GM12864 (cell line): ENCODE data around the gene LINC00632.

ENCODE experiments used
- DNase-seq: peaks from one replicate; pipeline ENCODE4 v3.0.0-alpha.2; 2011; ENCODE audit warnings: low read depth
- H3K4me3 ChIP-seq: 2 replicates; pipeline ENCODE4 v1.5.1; 2011; ENCODE audit warnings: mild to moderate bottlenecking, low read depth, low read length, control low read depth
- TF ChIP-seq, protein P1 (sequence below): IDR thresholded peaks from 2 replicates; pipeline ENCODE4 v1.5.1; 2011; ENCODE audit warnings: low read depth, mild to moderate bottlenecking, moderate library complexity, low read length, control low read depth, inconsistent platforms; ENCODE audit errors: missing control alignments

The LINC00632 gene

DNA sequence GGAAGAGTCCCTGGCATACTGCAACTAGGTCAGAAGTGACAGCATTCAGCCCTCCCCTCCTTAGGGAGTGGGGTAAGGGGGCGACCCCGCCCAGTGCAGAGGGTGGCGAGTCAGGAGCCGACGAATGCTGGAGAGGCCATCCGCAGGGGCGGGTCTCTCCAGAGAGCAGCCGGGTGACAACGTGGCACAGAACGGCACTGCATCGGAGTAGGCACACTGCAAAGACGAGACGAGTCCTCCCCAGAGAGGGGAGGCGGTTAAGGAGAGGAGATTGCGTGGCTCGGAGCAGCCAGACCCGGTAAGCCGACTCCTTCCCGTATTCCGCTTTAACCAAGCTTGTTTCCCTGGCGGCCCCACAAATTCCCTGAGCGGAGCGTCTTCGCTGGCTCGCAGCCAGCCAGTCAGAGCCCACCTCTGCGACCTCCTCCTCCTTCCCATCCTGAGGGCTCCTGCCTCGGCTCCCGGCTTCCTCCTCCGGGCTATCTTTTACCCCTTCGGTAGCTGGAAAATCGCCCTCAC is 54.9 kb downstream of the LINC00632 start:
- no peak for DNase-seq

DNA sequence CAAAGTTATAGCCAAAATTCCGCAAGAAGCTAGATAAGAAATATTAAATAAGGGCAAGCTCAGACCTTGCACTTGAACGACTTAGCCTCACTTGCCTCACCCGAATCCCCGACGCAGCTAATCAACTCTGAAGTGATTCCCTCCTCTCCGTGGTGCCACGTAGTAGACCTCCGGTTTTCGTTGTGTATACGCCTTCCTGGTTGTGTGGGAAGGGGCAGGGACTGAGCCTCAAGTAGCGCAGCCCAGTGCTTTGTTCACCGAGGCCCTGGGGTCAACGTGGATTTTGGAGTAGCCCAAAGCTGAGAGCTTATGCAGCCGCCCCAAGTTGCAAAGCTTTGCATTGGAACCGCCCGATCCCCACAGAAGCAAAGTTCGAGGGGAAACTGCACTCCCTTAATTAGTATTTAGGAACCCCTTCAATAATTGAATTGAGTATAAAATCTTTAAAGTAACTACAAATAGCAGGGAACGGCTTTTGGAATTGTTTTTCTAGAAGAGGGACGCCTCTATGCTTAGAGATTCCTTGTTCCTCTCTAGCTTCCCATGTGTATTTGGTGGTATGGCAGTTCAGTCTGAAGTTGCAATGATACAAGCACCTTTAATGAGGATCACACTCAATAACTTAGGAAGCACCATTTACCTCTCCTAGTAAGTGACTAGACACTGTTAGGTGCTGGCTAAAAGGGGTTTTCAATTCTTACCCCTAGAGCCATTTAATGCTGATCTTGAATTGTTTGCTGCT is 55.7 kb downstream of the LINC00632 start:
- no peak for DNase-seq
- H3K4me3 ChIP-seq = no peak overlapping the region
- TF ChIP-seq, protein P1, sequence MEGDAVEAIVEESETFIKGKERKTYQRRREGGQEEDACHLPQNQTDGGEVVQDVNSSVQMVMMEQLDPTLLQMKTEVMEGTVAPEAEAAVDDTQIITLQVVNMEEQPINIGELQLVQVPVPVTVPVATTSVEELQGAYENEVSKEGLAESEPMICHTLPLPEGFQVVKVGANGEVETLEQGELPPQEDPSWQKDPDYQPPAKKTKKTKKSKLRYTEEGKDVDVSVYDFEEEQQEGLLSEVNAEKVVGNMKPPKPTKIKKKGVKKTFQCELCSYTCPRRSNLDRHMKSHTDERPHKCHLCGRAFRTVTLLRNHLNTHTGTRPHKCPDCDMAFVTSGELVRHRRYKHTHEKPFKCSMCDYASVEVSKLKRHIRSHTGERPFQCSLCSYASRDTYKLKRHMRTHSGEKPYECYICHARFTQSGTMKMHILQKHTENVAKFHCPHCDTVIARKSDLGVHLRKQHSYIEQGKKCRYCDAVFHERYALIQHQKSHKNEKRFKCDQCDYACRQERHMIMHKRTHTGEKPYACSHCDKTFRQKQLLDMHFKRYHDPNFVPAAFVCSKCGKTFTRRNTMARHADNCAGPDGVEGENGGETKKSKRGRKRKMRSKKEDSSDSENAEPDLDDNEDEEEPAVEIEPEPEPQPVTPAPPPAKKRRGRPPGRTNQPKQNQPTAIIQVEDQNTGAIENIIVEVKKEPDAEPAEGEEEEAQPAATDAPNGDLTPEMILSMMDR = no peak

More for the DNA sequence above, 54.9 kb downstream of the LINC00632 start:
- no peak overlapping the region for H3K4me3 ChIP-seq
- TF ChIP-seq, protein P1 = no peak

DNA sequence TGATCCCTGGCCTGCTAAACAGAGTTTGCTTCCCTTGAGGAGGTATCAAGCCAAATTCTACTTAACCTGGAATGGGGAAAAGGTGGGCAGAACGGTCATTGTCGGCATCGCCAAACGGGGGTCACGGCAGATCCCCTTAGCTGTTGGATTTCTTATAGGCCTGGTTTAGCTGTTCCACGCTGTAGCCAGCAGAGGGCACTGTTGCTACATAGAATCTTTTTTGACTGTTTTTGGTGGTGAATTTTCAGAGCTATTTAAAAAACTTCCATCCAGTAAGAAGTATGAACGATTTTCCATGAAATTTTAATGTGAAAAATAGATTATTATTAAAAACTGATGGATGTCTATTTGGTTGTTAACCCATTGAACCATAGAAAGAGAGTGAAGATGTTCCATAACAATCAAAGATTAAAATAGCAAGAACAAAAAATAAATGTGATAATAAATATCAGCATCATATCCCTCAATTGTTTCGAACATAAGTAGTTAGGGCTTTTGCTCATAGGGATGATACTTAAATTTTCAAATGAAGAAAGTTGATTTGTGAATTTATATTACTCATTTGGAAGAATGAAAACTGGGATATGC is 56.6 kb downstream of the LINC00632 start:
- H3K4me3 ChIP-seq = no peak overlapping the region
- no peak for DNase-seq
- TF ChIP-seq, protein P1 = peak; percentile 64

DNA sequence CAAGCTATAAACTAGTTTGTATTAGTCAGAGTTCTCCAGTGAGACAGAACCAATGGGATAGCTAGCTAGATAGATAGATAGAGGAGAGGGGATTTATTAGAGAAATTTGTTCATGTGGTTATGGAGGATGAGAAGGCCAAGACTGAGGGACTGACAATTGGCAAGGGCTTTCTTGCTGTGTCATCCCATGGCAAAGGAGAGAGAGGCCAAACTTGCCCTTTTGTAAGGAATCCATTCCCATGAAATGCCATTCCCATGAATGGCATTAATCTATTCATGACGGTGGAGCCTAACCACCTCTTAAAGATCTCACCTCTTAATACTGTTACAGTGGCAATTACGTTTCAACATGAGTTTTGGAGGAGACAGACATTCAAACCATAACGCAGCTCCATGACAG is 58.1 kb downstream of the LINC00632 start:
- TF ChIP-seq, protein P1 = no peak
- DNase-seq = no peak
- H3K4me3 ChIP-seq = no peak overlapping the region

DNA sequence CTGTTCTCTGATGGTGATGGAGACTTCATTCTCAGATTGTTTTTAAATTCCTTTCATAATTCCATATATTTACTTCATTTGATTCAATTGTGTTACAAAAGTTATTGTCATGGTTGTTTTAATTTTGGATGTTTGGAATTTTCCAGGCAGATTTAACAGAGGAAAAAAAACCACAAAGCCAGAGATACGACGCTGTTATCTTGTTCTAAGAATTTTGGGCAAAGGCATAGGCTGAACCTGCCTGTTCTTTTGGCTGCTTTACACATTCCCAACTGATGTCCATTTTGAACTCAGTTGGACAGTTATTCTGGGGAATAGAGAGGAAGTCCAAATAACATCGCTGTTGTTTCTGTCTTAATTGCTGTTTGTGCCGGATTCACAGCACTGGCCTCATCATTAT is 65.7 kb downstream of the LINC00632 start:
- H3K4me3 ChIP-seq = no peak overlapping the region
- TF ChIP-seq, protein P1 = no peak
- DNase-seq = no peak

DNA sequence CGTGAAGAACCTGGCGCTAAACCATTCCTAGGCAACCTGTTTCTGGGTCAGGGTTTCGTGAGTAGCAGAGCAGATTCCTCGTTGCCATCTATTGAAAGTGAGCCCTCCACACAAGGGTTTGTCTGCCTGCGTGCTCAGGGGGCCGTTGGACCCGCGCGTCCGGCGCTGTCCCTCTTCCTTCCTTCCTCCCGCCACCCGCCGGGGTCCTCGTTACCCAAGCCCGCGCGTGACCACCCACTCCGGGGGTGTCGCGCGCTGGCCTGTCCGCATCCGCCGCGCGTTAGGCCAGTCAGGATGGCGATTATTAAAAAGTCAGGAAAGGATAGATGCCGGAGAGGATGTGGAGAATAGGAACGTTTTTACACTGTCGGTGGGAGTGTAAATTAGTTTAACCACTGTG is 66.8 kb downstream of the LINC00632 start:
- TF ChIP-seq, protein P1 = no peak
- DNase-seq = no peak
- H3K4me3 ChIP-seq = no peak overlapping the region

DNA sequence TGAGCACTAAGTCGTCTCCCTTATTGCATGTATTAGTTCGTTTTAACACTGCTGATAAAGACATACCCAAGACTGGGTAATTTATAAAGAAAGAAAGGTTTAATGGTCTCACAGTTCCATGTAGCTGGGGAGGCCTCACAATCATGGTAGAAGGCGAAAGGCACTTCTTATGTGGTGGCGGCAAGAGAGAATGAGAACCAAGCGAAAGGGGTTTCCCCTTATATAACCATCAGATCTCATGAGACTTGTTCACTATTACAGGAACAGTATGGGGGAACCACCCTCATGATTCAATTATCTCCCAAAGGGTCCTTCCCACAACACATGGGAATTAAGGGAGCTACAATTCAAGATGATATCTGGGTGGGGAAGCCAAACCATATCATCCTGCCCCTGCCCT is 85.1 kb downstream of the LINC00632 start:
- DNase-seq = no peak
- TF ChIP-seq, protein P1 = no peak
- H3K4me3 ChIP-seq = no peak overlapping the region
